GM21825 (cell line): Measurements from ENCODE around the gene RAB40C.
"Not testable (repeated sequence)": the region's sequence is repeated elsewhere in the genome, so short reads cannot be mapped to it uniquely, and the experiment has no call there.

ENCODE experiments used
- ATAC-seq: cut with Tn5 transposase; IDR thresholded peaks from one replicate; pipeline ENCODE4 v1.9.1; 2021; ENCODE audit warnings: mild to moderate bottlenecking, moderate library complexity; ENCODE audit not compliant: unreplicated experiment

The RAB40C gene

DNA sequence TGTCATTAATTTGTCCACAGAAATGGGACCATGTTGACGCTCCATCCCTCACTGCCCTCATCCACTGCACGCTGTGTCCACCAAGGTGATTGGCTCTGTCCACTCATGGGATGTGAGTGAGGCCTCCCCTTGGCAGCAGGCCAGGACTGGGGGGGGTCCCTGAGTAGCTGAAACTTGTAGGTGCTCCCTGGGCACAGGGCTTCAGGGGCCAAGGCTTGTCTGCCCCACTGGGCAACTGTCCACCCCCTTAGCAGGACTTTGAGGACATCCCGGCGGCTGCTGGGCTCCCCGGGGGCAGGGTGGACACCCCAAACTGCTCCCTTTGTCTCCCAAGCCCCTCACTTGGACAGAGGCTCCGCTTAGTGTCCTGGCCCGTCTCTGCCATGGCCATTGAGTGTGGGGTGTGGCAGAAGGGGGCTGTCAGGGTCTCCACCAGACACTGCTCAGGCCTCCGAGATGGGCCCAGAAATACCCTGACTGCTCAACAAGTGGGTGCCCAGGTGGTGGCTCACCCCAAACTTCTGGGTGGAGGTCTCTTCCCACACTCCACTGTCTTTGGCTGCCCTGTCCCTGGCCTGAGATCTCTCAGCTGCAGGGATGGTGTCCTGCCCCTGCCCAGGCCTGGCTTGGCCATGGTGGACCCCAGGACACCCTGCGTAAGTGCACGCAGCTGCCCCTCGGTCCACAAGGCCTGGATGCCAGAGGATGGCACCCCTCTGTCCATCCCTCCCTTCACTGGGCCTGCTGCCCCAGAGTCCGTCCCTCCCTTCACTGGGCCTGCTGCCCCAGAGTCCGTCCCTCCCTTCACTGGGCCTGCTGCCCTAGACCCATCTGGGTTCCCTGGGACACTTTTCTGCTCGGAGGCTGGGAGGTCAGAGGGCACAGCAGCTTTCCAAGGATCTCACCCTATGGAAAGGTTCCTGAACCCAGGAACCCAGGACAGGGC, 2.9 kb upstream of the RAB40C start:
- ATAC-seq: no peak

DNA sequence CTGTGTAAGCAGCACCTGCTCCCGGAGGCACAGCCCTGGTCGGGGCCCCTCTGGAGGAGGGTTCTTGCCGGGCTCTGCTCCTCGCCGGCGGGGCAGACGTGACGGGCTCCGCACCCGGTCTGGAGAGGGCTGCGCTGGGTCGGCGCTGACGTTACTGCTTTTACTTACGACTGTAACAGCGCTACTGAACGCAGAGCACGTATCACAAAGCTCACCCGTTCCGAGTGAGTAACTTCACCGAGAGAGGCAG, 1.3 kb upstream of the RAB40C start:
- peak; percentile 11 for ATAC-seq

DNA sequence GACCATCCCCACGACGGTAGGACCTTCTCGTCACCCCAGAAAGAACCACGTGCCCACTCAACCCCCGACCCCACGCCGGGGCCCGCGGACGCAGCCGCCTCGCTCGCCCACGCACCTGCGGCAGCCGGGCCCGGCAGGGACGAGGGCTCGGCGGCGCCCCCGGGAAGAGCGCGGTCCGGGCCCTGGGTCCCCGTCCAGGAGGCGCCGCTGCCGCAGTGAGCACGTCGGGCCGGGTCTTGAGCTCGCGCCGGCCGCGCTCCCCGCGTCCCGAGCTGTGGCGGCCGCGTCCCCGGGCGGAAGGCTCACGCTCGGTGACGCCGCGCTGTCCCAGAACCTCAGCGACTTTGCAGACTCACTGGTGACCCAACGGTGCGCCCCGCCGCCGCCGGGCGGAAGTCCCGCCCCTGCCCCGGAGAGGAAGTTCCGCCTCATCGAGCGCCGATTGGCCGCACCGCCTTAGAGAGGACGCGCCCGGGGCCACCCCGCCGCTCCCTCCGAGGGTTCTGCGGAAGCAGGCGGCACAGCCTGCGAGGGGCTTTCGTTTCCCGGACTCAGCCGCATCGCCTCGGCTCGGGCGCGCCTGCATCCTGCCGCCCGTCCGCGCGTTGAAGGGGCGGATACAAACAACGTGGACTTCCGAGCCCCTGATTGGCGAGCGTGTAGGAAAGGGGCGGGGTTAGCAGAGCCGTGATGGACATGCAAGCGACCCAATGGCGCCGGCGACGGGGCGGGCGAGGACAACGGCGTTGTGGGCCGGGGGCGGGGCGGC, 793 bp upstream of the RAB40C start:
- peak; percentile 55 for ATAC-seq

DNA sequence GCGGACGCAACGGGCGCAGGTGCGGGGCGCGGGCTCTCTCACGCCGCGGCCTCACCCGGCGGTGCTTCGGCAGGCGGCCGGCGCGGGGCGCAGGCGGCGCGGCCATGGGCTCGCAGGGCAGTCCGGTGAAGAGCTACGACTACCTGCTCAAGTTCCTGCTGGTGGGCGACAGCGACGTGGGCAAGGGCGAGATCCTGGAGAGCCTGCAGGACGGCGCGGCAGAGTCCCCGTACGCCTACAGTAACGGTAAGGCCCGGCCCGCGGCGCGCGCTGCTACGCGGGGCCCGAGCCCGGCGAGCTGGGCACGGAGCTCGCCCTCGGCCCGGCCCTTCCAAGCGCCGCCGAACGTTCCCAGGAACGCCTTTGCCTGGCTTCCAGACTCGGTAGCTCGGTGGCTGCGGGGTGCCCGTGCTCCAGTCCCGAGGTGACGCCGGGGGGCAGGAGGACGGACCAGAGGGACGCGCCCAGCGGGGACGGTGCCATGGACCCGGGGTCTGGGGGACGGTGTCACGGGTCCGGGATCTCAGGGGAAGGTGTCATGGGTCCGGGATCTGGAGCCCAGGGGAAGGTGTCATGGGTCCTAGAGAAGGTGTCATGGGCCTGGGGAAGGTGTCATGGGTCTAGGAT, 435 bp downstream of the RAB40C start:
- no peak for ATAC-seq

DNA sequence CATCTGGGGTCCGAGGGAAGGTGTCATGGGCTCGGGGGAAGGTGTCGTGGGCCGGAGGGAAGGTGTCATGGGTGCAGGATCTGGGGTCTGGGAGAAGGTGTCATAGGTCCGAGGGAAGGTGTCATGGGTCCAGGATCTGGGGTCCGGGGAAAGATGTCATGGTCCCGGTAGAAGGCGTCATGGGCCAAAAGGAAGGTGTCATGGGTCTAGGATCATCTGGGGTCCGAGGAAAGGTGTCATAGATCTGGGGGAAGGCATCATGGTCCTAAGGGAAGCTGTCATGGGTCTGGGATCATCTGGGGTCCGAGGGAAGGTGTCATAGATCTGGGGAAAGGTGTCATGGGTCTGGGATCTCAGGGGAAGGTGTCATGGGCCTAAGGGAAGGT, 942 bp downstream of the RAB40C start:
- no peak for ATAC-seq

DNA sequence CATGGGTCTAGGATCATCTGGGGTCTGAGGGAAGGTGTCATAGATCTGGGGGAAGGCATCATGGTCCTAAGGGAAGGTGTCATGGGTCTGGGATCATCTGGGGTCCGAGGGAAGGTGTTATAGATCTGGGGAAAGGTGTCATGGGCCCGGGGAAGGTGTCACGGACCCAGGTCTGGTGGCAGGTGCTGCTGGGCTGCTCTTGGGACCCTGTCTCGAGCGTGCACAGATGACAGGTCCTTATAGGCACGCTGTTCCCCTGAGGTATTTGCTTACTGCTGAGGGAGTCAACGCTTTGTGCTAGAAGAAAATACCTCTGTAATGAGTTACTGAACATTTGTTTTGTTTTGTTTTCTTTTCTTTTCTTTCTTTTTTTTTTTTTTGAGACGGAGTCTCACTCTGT, 1.4 kb downstream of the RAB40C start:
- ATAC-seq: no peak

DNA sequence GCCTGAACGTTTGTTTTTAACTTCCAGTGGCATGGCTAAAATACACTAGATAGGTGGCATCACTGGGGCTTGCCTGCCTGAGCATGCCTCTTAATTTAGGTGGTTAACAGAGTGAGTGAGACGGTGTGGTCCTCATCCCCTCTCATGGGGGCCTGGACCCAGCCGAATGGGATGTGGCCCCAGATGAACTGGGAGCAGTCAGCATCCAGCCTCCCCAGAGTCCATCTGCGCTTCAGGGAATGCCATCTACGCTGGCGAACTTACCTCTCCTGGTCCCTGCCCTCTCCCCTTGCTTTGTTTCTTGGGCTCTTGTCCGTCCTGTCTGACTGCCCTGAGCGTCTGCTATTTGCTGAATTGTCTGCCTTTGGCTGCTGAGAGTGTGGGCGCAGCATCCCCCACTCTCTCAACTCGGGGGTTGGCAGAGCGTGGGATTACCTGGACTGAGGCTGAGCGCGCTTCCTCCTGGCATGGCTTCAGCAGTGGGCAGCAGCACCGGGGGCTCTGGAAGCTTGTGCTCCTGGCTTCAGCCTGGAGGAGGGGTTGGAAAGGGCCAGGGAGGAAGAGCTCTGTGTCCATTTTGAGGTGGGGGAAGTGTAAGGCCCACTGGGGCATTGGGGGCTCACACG, 2.1 kb downstream of the RAB40C start:
- ATAC-seq: no peak

DNA sequence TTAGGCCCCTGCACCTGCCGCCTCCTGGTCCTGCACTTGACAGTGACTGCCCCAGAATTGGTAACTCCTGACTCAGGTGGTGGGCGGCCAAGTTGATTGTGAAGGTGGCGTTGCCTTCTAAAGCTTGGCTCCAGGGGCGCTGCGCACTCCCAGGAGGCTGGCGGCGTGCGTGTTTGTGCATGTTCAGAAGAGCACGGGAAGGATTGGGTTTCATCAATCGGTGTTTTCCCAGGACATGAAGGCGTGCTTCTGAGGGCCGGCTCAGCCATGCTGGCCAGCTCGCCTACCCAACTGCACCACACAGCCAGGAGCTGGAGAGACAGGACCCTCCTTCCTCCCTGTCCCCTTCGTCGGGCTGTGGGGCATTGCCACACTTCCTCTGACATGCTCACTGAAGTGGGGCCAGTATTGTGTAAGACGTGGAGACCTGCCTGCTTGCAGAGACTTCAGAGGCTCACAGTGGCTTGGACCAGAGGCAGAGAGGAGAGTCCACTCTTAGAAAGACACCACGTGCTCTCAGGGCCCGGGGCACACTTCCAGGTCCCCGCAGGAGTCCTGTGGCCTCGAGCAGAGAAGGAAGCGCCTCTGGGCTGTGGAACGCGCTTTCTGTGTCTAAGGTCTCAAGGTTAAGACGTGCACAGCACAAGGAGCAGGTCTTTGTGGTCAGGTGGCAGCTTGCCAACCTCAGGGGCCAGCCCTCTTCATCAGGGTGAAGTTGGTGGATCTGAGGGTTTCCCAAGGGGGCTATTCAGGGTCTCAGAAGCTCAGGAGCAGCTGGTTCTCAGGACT, 2.8 kb downstream of the RAB40C start:
- no peak for ATAC-seq

DNA sequence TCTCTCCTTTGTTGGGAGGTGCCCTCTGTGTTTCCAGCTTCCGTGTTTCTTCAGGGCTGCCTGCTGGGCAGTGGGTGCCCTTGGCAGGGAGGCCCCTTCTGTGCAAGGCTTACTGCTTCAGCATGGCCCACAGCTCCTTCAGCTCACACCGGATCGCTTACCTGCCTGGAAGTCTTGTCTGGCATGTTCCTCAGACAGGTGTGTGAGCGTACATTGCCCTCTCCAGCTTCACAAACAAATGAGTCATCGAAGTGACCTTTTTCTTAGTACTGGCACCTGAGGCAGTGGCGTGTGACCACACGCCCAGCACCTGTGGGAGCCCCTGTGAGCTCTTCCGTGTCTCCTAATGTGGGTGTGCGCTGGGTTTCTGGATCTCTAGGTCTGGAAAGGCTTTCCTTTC, 3.5 kb downstream of the RAB40C start:
- ATAC-seq: no peak

DNA sequence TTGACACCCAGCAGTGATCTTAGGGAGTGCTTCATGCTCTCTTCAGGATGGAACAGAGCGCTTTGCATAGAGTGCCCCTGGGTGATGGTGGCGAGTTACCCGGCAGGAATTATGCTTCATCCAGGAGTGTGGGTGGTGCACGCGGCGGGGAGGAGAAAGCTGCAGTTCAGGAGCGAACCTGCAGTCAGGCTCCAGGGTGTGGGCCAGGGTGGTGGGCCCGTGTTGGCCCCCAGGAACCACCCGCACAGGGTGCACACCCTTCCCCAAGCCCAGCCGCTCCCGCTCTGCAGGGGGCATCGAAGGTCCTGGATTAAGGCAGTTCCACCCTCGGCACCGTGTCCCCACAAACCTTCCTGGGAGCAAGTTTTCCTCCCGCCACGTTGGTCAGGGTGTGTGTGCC, 3.9 kb downstream of the RAB40C start:
- ATAC-seq: no peak

DNA sequence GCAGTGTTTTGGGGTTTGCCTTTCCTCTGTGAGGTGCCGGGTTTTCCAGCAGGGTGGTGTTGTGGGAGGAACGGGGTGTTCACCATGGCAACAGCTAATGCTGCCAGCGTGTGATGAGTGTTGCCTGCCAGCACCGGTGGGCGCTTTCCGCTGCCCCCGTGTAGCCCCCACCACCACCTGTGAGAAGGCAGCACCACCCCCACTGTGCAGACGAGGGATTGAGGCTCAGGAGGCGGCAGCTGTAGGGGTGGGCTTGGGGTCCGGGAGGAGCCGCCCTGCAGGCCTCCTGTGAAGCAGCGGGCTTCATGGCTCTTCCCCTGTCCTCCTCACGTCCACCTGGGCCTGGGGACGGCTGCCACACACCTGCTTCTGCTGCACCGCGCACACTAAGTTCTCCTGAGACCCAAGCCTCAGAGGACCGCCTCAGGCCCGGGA, 5.2 kb downstream of the RAB40C start:
- no peak for ATAC-seq

DNA sequence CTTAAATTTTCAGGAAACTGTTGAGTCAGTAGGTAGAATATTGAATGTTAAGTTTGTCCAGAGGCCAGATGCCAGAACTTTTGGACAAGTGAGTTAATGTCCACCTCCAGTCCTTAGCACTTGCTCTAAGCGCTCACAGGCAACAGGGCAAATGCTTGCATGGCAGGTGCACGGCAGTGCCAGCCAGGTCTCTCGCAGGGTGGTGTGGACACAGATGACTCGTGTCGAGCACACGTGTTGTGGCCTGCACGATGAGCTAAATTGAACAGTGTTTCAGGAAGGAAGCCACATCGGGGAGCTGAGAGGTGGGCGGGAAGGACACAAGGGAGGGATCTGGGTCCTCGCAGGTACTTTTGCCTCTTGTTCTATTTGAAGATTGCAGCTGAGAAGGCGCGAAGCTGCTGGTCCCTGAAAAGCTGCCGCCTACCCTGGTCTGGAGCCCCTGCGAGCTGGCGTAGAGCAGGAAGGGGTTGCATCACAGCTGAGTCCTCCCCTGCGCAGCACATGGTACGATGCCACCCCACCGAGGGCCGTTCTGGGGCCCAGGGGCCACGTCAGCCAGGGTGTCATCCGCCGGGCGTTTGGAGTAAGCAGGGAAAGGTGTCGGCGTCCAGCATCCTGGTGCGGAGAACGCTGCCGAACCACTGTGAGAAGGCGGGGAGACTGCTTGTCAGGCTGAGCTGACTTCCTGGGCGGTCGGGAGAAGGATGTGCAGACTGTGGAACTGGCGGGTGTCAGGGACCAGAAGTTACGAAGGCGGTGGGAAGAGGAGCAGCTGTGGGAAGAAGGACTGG, 6.3 kb downstream of the RAB40C start:
- no peak for ATAC-seq

DNA sequence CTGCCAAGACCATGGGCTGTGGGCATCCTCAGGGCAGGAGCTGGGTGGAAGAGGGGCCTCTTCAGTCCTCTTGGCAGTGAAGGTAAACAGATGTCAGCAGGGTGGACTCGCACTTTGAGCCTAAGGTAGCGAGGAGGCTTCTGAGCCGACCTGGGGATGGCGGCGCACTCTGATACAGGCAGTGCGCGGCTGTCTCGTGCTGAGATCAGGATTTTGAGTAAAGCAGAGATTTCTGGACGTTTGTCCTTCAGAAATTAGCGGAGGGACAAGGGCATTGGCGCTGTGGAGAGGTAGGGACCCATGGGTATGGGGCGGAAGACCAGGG, 6.8 kb downstream of the RAB40C start:
- ATAC-seq: no peak

DNA sequence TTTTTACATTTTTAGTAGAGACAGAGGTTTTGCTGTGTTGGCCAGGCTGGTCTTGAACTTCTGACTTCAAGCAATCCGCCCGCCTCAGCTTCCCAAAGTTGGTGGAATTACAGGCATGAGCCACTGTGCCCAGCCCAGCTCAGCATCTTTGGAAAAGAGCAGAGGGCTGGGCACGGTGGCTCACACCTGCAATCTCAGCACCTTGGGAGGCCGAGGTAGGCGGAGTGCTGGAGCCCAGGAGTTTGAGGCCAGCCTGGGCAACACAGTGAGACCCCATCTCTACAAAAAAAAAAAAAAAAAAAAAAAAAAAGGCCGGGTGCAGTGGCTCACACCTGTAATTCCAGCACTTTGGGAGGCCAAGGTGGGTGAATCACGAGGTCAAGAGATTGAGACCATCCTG, 7.8 kb downstream of the RAB40C start:
- not testable (repeated sequence) for ATAC-seq

DNA sequence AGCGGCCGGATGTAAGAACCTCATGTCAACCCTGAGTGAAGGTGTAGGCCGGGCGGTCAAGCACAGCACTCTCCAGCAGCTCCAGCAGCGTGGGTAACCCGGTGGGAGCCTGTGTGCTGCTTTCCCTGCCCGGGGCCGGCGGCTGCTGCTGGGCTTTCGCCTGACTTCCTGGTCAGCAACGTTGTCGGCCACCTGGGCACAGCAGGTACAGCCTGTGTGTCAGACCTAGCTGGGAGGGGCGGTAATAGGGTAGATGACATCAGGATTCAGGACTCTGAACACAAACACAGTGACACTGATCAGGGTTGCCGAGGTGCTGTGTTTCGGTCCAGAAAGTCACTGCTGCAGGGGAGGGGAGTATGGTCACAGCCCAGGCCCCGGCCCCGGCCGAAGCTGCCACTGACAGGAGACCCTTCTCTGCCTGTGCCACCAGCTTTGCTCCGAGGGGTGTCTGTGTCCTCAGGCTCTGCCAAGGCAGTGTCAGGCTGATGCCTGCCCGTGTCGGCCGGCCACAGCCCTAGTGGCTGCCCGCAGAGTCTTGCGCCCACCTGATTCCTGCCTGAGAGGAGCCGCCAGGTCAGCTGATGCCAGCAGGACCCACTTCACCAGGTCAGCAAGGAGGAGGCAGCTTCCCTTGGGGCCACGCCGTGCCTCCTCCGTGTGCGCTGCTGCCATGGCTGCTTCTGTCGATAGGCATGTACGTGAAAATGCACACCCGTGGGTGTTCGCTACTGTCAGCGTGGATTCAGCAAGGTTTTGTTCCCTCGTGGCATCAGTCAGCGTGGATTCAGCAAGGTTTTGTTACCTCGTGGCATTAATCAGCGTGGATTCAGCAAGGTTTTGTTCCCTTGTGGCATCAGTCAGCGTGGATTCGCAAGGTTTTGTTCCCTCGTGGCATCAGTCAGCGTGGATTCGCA, 9.2 kb downstream of the RAB40C start:
- no peak for ATAC-seq

DNA sequence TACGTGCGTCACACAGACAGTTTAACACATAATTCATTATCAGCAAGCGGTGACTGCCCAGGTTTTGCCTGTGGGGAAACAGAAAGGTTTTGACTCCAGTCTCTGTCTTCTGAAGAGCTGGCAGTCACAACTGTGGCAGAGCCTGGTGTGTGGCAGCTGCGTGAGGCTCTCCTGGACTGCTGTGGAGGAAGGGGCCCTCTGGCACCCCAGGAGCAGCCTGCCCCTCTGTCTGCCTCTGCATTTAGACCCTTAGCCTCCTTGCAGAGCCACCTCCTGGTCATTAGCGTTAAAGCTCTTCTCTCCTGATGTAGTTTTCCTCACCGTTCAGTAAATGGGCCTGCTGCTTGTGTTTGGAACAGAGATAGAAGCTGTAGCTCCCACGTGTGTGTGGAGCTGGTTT, 10.9 kb downstream of the RAB40C start:
- no peak for ATAC-seq

DNA sequence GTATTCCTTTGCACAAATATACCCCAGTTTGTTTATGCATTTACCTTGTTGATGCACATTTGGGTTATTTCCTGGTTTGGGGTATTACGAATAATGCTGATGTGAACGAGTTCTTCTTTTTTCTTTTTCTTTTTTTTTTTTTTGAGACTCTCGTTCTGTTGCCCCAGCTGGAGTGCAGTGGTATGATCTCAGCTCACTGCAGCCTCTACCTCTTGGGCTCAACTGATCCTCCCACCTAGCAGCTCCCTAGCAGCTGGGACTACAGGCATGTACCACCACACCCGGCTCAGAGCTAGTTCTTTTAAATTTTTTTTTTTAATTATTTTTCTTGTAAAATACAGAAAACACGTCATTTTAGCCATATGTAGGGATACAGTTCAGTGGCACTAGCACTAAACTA, 14.1 kb downstream of the RAB40C start:
- ATAC-seq: no peak

DNA sequence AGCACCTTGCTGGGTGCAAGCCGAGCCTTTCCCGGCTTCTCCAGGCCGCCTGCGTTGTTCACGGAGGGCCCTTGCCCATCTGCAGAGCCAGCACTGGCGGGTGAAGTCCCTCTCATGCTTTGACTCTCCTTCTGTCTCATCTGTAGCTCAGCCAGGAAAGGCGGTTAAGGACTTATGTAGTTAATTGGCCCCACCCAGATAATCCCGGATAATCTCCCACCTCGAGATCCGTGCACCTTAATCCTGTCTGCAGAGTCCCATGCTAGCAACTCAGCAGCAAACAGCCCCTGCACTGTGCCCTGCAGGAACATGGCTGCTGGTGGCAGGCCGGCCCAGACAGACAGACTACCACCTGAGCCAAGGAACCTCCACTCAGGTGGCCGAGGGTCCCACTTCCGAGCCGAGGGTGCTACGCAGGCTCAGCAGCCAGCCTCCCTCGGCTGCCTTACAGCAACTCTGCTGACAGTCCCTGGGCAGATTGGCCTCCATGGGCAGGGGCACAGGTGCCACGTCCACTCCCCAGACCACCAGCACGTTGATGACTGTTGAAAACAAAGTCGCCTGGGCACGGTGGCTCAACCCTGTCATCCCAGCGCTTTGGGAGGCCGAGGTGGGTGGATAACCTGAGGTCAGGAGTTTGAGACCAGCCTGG, 16.9 kb downstream of the RAB40C start:
- ATAC-seq: no peak

DNA sequence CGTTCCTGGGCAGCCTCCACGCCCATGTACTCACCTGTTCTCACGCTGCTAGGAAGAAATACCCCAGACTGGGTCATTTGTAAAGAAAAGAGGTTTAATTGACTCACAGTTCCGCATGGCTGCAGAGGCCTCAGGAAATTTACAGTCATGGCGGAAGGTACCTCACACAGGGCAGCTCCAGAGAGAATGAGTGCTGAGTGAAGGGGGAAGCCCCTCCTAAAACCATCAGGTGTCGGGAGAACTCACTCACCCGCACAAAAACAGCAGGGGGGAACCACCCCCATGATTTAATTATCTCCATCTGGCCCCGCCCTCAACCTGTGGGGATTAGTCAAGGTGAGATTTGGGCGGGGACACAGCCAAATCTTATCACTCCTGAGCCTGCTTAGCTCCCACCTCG, 18.2 kb downstream of the RAB40C start:
- ATAC-seq: no peak
